Stimulated activated CD4-positive, alpha-beta T cell treated with anti-CD3 and anti-CD28 coated beads, Interleukin-1b, Interleukin-23, amount 100 ng/mL, for 4 hours (primary cell): ENCODE measurements around the gene HDAC10.
"Not testable (repeated sequence)": the region's sequence is repeated elsewhere in the genome, so short reads cannot be mapped to it uniquely, and the experiment has no call there.

Experiments
- DNase-seq, 2 donors: peaks; one replicate each; pipeline ENCODE4 v3.0.0-alpha.2; 2020; ENCODE audit warnings: low read depth in 2 of 2

HDAC10 gene

GRCh38 chr22:50284479-50284878 lies 33.4 kb upstream of the HDAC10 start:
- no peak for DNase-seq

GRCh38 chr22:50283821-50284220 lies 32.8 kb upstream of the HDAC10 start:
- DNase-seq: no peak

- DNase-seq: no peak
Observed at GRCh38 chr22:50282361-50283155, 31.5 kb upstream of the HDAC10 start.

- no peak for DNase-seq
Observed at GRCh38 chr22:50281957-50282356, 30.9 kb upstream of the HDAC10 start.

- DNase-seq: no peak
Observed at GRCh38 chr22:50281384-50281760, 30.3 kb upstream of the HDAC10 start.

GRCh38 chr22:50280708-50281383 lies 29.8 kb upstream of the HDAC10 start:
- no peak for DNase-seq

GRCh38 chr22:50280022-50280707 lies 29.1 kb upstream of the HDAC10 start:
- no peak for DNase-seq

- no peak for DNase-seq
Observed at GRCh38 chr22:50278956-50279619, 28.0 kb upstream of the HDAC10 start.

GRCh38 chr22:50278461-50278860 lies 27.4 kb upstream of the HDAC10 start:
- DNase-seq: no peak

- no peak for DNase-seq
Observed at GRCh38 chr22:50277761-50278160, 26.7 kb upstream of the HDAC10 start.

GRCh38 chr22:50276143-50276542 lies 25.1 kb upstream of the HDAC10 start:
- no peak for DNase-seq

GRCh38 chr22:50275181-50276055 lies 24.4 kb upstream of the HDAC10 start:
- DNase-seq: no peak

GRCh38 chr22:50274771-50275170 lies 23.7 kb upstream of the HDAC10 start:
- DNase-seq: no peak

- peak in 1 of 2 donors; percentile 29 for DNase-seq
Observed at GRCh38 chr22:50274311-50274710, 23.2 kb upstream of the HDAC10 start.

GRCh38 chr22:50273781-50274180 lies 22.7 kb upstream of the HDAC10 start:
- not testable (repeated sequence) for DNase-seq

GRCh38 chr22:50273352-50273751 lies 22.3 kb upstream of the HDAC10 start:
- DNase-seq: not testable (repeated sequence)

- no peak for DNase-seq
Observed at GRCh38 chr22:50272044-50272802, 21.2 kb upstream of the HDAC10 start.

GRCh38 chr22:50271519-50271970 lies 20.5 kb upstream of the HDAC10 start:
- peak; percentile 43 to 65 for DNase-seq

GRCh38 chr22:50270666-50271394 lies 19.8 kb upstream of the HDAC10 start:
- DNase-seq: peak; percentile 49 to 58
